GM19023 (cell line): Measurements from ENCODE around the gene ADGRL3.

Source experiments
- ATAC-seq: cut with Tn5 transposase; IDR thresholded peaks from one replicate; pipeline ENCODE4 v1.9.1; 2021; ENCODE audit warnings: mild to moderate bottlenecking, moderate library complexity; ENCODE audit not compliant: unreplicated experiment

Gene ADGRL3

GRCh38 chr4:61407642-61408618 lies 207.8 kb downstream of the ADGRL3 start:
- no peak for ATAC-seq

DNA sequence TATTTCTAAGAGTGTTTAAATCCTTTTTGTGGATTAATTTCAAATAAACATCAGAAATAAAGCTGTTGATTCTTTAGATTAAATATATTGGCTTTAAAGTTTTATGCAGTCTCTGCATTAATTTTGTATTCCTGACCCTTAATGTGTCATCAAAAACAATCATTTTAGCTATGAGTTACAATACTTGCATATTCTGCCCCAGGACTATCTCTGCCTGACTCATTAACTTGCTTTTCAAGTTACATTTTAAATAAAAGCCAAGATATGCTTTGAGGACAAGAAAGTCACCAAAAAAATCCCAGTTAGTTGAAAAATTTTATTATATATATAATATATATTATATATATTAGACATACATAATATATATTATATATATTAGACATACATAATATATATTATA lies 208.7 kb downstream of the ADGRL3 start:
- no peak for ATAC-seq

GRCh38 chr4:61411241-61411640 lies 211.1 kb downstream of the ADGRL3 start:
- no peak for ATAC-seq

DNA sequence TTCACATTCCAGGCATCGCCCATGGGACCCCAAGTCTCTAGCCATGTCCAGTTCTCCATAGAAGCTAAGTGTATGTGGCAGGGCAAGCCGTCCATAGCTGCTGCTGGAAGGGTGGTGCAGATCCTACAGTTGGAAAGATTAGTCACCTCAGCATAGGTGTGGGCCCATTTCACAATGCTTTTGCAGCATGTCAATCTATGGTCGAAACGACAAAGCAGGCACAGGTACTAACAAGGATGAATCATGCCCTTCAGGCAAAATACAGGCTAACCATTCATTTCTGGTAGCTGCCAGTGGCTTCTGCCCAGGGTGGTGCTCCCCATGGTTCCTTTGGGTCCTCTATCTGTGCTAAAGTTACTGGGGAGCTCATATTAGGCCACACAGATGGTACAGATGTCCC lies 225.2 kb downstream of the ADGRL3 start:
- ATAC-seq: no peak

- no peak for ATAC-seq
Observed at GRCh38 chr4:61426229-61426628, 226.1 kb downstream of the ADGRL3 start.

GRCh38 chr4:61427099-61427817 lies 227.1 kb downstream of the ADGRL3 start:
- ATAC-seq: no peak

- ATAC-seq: no peak
Observed at GRCh38 chr4:61427818-61428495, 227.8 kb downstream of the ADGRL3 start.

GRCh38 chr4:61428950-61429349 lies 228.8 kb downstream of the ADGRL3 start:
- ATAC-seq: no peak

DNA sequence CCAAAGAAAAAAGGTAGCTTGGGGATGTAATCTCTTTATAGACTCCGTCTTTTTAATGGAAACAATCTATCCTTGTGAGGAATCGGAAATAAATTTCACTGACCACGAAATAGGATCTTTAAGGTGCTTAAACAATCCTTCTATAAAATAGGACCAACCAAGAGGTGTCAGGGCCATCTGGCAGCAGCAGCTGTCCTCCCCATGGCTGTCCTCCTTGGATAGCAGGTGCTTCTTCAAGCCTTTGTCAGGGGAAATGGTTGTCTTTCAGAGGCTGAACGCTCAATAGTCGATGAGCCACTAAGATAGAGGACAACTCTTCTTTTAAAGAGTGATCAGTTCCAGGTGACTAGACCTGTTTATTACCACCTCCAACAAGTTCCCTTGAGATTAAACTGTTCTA lies 231.0 kb downstream of the ADGRL3 start:
- no peak for ATAC-seq

GRCh38 chr4:61437923-61438322 lies 237.8 kb downstream of the ADGRL3 start:
- no peak for ATAC-seq

GRCh38 chr4:61440321-61440720 lies 240.2 kb downstream of the ADGRL3 start:
- no peak for ATAC-seq

DNA sequence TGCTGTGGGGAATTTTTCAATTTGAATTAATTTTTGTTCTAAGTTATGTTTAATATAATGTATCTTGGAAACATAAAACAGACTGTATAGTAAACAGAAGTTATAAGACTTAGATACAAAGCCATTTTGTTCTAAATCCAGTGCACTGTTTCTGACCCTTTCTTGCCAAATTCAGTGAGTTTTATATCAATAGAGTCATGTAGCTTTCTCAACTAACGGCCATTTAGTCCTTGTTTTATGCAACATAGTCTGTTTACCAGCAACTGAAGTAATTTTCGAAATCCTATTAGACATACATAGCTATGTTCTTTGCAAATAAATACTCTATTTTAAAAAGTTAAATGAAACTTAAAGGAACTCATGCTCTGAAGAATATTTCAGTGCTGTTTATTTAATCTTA lies 242.8 kb downstream of the ADGRL3 start:
- no peak for ATAC-seq

DNA sequence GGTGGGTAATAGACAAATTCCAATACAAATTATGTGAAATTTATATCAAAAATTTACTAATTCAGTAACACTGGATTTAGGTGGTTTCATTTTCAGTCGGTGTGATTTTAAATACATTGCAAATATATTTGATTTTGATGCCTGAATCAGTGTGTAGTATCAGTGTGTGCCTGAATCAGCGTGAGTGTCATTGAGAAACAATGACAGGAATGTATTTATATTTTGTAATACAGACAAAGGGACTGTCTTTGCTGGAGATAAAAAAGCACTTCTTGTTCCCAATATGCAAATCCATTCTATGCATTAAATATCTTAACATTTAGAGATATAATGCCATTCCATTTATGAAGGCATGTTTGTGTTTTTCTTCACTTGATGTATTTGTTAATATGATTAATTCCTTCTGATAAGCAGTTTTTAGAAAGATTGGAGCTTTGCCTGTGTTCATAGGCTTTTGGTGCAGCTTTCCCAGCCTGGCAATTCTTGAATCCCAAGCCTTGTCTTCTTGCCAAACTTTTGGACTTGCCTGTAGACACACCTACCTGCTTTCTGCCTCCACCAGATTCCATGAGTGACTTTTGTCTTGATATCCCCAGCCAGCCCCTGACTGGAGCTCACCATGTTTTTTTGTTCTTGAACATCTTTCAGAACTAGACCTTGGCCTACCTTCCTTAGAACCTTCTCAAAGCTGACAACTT lies 243.8 kb downstream of the ADGRL3 start:
- ATAC-seq: no peak

DNA sequence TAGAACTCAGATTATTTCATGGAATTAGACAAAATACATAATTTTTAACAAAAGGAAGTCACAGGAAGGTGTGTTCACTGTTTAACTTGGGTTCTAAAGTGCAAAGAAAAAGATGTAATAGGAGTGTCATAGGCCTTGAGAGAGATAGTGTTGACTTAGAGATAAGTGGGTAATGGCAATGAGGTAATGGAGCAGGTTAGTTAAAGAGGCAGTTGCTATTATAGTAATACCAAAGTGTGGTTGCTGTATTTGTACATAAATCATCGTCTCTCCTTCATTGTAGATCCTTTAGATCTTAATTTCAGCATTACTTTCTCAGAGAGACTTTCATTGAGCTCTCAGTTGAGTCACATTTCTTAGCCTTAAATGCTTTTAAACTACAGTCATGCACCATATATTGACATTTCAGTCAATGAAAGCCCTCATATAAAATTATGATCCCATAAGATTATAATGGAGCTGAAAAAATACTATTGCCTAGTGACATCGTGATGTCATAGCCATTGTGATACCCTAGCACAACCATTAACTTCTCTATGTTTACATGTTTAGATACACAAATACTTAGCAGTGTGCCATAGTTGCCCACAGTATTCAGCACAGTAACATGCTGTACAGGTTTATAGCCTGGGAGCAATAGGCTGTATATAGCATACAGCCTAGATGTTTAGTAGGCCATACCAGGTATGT lies 245.4 kb downstream of the ADGRL3 start:
- ATAC-seq: no peak

GRCh38 chr4:61446941-61447340 lies 246.8 kb downstream of the ADGRL3 start:
- ATAC-seq: no peak

GRCh38 chr4:61447918-61448317 lies 247.8 kb downstream of the ADGRL3 start:
- ATAC-seq: no peak

DNA sequence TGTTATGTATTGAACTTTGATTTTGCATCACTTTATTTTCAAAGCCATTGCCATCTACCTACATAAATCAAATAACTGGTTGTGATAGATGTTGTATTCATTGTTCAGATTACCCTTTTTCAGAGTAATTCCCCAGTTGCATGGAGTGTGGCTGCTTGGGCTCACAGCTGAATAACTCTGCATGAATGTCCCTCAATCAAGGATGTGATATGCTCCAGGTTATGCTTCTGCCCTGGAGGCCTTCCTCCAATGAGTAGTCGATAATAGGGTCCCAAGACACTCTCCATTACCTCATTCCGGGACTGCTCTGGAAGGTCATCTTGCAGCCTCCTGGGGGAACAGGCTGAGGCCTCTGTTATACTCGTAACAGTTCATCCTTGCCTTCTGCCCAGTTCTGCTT lies 251.8 kb downstream of the ADGRL3 start:
- ATAC-seq: no peak

- ATAC-seq: no peak
Observed at GRCh38 chr4:61461956-61462355, 261.8 kb downstream of the ADGRL3 start.

GRCh38 chr4:61462451-61463326 lies 262.6 kb downstream of the ADGRL3 start:
- ATAC-seq: no peak
